ENCODE measurements around the gene ZNF236.

- TF ChIP-seq CTCF (IDR thresholded peaks at IDR 0.05; ENCODE audit: poor library complexity, severe bottlenecking) (no peak), EZH2 (IDR thresholded peaks at IDR 0.05; ENCODE audit: borderline replicate concordance, insufficient read depth, low read length, poor library complexity, severe bottlenecking) (no peak), RAD21 (conservative IDR thresholded peaks at IDR 0.05) (no peak), SMC3 (conservative IDR thresholded peaks at IDR 0.05; ENCODE audit: poor library complexity) (no peak)
These were observed 109.9 kb downstream of the ZNF236 start for GRCh38 chr18:76932026-76932819.

All from neural cell (in vitro differentiated cells).